AG10803 (cell line): Measurements from ENCODE around the gene DDX3X.
A peak's percentile ranks its signal among the peaks of the same experiment; 100 is the strongest.

Source experiments
- DNase-seq: peaks from one replicate; pipeline ENCODE4 v3.0.0; 2010; ENCODE audit warnings: low read depth
- H3K4me3 ChIP-seq: 2 replicates; pipeline ENCODE4 v1.5.1; 2011; ENCODE audit warnings: mild to moderate bottlenecking, low read length, control low read depth
- TF ChIP-seq, protein P1 (sequence below): conservative IDR thresholded peaks from 2 replicates; pipeline ENCODE4 v1.5.1; 2011; ENCODE audit warnings: mild to moderate bottlenecking, low read length, control low read depth, inconsistent platforms

DDX3X gene

DNA sequence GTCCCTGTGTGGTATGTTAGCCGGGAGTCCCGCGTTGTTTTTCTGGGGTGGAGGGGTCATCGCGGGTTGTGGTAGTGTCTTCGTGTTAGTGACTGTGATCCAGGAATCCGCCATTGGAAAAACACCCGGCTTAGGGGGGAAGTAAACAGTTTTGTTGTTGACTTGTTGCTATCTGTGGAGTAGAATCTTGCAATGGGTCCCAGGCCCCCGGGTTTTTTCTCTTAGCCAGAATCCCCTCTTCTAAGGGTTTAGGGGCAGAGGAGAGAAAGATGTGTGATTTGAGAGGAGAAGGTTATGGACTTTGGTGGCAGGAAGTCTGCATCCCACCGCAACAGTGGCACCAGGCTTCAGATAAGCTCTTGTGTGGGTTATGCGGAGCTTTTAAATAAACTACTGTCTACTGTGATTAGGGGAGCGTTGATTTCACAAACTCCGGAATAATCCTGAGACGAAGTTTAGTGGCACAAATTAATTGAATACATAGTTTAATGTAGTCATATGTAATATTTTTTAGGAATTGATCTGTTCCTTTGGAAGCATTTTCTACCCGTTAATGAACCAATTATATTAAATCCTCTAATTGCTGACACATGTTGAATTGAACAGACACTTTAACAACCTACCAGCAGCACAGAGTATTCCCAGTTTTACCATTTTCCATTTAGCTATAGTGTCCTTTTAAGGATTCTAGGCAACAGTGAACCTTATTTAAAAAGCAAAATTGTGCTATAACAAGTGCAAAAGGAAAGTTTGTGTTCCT lies 1.4 kb downstream of the DDX3X start:
- peak overlapping the region; percentile 90 for H3K4me3 ChIP-seq
- DNase-seq, result no peak
- TF ChIP-seq, protein P1, sequence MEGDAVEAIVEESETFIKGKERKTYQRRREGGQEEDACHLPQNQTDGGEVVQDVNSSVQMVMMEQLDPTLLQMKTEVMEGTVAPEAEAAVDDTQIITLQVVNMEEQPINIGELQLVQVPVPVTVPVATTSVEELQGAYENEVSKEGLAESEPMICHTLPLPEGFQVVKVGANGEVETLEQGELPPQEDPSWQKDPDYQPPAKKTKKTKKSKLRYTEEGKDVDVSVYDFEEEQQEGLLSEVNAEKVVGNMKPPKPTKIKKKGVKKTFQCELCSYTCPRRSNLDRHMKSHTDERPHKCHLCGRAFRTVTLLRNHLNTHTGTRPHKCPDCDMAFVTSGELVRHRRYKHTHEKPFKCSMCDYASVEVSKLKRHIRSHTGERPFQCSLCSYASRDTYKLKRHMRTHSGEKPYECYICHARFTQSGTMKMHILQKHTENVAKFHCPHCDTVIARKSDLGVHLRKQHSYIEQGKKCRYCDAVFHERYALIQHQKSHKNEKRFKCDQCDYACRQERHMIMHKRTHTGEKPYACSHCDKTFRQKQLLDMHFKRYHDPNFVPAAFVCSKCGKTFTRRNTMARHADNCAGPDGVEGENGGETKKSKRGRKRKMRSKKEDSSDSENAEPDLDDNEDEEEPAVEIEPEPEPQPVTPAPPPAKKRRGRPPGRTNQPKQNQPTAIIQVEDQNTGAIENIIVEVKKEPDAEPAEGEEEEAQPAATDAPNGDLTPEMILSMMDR, result no peak

DNA sequence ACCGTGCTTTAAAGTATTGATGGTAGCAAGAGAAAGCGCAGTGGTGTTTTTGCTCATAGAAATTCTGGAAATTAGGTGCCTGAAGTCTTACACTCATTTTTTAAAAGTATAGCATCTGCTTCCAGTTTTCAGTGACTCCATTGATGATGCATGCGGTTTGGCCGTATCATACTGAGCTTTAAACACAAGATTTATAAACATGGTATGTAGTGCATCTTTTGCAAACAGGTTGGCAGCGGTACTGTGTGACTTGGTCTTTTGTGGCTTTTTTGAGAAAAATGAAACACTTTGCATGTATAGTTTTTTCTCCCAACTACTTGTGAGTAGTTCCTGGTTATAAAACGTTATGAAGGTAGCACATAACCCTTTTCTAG lies 2.0 kb downstream of the DDX3X start:
- peak; percentile 80 for DNase-seq
- TF ChIP-seq, protein P1, result no peak
- H3K4me3 ChIP-seq, result peak overlapping the region; percentile 90

DNA sequence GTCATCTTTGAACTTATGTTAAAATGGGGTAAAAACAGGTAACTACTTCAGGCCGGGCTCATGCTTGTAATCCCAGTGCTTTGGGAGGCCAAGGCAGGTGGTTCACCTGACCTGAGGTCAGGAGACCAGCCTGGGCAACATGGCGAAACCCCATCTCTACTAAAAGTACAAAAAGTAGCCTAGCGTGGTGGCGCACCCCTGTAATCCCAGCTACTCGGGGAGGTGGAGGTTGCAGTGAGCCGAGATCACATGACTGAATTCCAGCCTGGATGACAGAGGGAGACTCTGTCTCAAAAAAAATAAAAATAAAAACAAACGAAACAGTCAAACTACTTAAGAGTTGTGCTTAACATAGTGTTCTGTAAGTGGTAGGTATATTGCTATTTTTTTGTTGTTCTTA lies 2.5 kb downstream of the DDX3X start:
- H3K4me3 ChIP-seq, result peak overlapping the region; percentile 90
- TF ChIP-seq, protein P1, result no peak
- no peak for DNase-seq

DNA sequence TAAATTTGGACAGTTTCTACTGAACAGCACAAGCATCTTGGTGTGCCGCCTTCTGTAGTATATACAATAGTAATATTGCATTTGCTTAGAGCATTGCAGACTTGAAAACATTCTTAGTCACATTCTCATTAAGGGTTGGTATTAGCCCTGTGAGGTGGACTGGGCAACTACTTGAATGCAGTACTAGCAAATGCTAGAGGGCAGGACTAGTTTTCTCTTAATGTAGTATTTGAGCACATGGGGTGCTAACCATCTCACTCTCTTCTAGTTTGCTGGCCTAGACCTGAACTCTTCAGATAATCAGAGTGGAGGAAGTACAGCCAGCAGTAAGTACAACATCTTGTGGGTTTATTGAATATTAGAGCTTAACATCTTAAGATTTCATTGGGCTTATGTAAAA lies 3.2 kb downstream of the DDX3X start:
- DNase-seq, result no peak
- TF ChIP-seq, protein P1, result no peak
- peak overlapping the region; percentile 30 for H3K4me3 ChIP-seq

DNA sequence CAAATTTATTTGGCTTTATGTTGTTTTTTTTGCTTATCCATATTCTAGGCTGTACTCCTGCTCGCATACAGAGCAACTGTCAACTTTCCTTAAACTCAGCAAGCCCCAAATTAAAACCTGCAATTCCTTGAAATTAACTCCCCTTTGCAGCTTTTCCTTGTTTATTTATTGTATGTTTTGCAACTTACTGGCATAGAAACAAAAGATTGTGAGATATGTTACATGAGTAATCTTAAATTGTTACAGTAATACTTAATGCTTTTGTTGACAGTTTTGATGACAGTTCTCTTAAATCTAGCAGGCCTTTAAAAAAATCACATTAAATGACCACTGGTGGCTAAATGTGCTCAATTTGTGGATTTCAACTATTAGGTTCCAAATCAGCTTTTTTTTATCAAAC lies 4.5 kb downstream of the DDX3X start:
- no peak for DNase-seq
- no peak overlapping the region for H3K4me3 ChIP-seq
- TF ChIP-seq, protein P1, result no peak

DNA sequence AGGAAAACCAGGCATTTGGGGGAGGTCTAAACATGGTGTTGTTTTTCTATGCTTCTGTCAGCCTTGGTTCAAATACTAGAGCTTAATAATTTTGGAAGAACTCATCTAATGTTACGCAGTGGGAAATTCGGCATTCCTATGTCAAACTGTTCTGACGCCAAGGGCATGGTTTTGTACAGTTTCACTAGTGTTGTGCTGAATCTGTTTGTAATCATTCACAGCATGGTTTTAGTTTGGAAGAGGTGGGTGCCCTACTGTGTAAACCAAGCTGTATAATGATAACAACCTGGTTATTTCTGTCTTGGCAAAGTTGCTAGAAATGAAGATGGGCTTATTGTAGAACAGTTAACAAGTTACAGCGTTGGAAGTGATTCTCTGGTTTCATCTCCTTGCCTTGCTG lies 5.2 kb downstream of the DDX3X start:
- no peak overlapping the region for H3K4me3 ChIP-seq
- DNase-seq, result peak; percentile 35
- TF ChIP-seq, protein P1, result no peak

DNA sequence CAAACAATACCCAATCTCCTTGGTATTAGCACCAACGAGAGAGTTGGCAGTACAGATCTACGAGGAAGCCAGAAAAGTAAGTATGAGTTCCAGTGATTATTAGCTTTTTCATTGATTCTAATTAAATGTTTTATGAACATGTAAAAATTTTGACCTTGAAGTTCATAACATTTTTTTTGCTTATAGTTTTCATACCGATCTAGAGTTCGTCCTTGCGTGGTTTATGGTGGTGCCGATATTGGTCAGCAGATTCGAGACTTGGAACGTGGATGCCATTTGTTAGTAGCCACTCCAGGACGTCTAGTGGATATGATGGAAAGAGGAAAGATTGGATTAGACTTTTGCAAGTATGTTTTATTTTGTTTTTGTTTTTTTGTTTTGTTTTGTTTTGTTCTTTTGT lies 10.1 kb downstream of the DDX3X start:
- no peak overlapping the region for H3K4me3 ChIP-seq
- TF ChIP-seq, protein P1, result no peak
- DNase-seq, result no peak
